Mucosa of rectum (tissue), 2 donors: ENCODE data around the gene NAA10.
A peak's percentile ranks its signal among the peaks of the same experiment; 100 is the strongest.

Source experiments
- H3K27ac ChIP-seq, 2 donors: one replicate each; pipeline ENCODE4 v1.7.0; 2013; ENCODE audit warnings: inconsistent platforms in 2 of 2, low read depth in 2 of 2, low read length in 2 of 2
- H3K27me3 ChIP-seq, 2 donors: one replicate each; pipeline ENCODE4 v1.7.0; 2013; ENCODE audit warnings: low read length in 2 of 2; ENCODE audit not compliant: control insufficient read depth in 2 of 2, insufficient read depth in 2 of 2
- H3K36me3 ChIP-seq, 2 donors: one replicate each; pipeline ENCODE4 v1.7.0; 2013; ENCODE audit warnings: low read length in 2 of 2; ENCODE audit not compliant: control insufficient read depth in 2 of 2, insufficient read depth in 2 of 2
- H3K4me1 ChIP-seq, 2 donors: one replicate each; pipeline ENCODE4 v1.7.0; 2013; ENCODE audit warnings: low read length in 2 of 2, mild to moderate bottlenecking in 1 of 2; ENCODE audit not compliant: control insufficient read depth in 2 of 2, insufficient read depth in 2 of 2
- H3K4me3 ChIP-seq, 2 donors: one replicate each; pipeline ENCODE4 v1.7.0; 2013; ENCODE audit warnings: low read length in 2 of 2
- H3K9ac ChIP-seq, 2 donors: one replicate each; pipeline ENCODE4 v1.7.0; 2013; ENCODE audit warnings: low read length in 2 of 2, low read depth in 1 of 2, mild to moderate bottlenecking in 1 of 2
- H3K9me3 ChIP-seq, 2 donors: one replicate each; pipeline ENCODE4 v1.7.0; 2013; ENCODE audit warnings: low read length in 2 of 2; ENCODE audit not compliant: control insufficient read depth in 2 of 2
- donor health status: healthy.
- donor health status: Normal muscosa, but diverticular disease.

NAA10 gene

DNA sequence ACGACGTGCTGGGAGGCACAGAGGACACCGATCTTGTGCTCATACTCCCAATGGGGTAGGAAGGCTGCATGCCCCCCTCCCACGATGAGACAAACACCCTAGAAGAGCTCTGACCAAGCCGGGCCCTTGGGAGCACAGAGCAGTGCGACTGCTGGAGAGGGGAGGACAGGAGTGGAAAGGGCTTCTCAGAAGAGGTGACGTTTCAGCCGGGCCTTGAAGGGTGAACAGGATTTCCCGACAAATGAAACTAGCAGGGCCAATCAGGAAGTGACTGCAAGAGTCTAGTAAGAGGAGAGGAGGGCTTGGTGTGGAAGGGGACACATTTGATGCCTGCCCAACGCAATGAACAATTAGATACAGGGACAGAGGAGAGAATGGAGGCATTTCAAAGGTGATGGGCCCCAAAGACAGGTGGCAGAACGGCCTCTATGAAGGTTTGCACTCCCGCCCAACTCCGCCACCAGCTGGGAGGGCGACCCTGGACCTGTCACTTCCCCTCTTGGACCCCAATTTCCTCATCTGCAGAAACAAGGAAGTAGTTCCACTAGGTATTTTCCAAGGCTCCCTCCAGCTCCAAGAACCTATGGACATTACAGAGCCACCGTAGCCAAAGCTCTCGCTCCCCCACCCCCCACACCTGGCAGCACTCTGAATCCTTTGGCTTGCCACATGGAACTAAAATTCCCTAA lies 32.8 kb upstream of the NAA10 start:
- peak overlapping the region; percentile 34 to 100 for H3K27ac ChIP-seq
- peak overlapping the region in 1 of 2 donors; percentile 56 for H3K4me3 ChIP-seq
- peaks cover 25 to 36% of the 10 kb centered on the region in 2 donors for H3K4me1 ChIP-seq
- no peaks in the 10 kb centered on the region for H3K9me3 ChIP-seq
- no peak overlapping the region for H3K9ac ChIP-seq
- no peaks in the 10 kb centered on the region for H3K27me3 ChIP-seq
- H3K36me3 ChIP-seq = peaks cover 0 to 10% of the 10 kb centered on the region in 2 donors

DNA sequence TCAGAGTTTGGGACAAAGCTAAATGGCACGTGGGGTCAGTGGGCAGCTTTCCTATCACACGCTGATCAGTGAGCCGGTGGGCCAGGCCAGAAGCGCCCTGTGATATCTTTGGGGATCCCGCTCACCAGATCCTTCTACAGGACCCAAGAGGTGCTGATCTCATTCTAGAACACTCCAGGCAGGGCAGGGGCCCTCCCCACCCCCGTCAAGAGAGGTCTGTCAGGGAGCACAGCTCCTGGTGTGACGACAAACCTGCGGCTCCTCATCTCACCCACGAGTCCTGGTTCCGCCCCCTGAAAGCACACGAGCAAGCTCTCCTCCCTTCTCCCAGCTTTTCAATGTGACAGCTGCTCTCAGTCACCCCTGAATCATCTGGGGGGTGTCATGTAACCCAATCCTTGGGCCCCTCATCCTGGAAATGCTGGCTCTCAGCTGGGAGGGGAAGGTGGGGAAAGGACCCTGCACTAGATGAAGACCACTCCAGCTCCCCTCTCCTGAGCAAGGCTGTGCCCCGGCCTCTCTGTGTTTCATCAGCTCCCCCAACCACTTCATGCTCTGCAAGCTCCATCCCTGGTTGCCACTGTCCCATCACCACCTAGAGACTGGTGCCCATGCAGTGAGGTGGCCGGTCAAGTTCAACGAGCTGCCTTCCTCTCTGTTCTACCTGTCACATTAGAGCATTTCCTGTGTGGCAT lies 32.2 kb upstream of the NAA10 start:
- Histone ChIP-seq H3K36me3 (peaks cover 4 to 17% of the 10 kb centered on the region in 2 donors), H3K4me1 (peaks cover 25 to 36% of the 10 kb centered on the region in 2 donors), H3K9ac (no peak overlapping the region), H3K4me3 (peak overlapping the region in 1 of 2 donors; percentile 28), H3K27ac (peak overlapping the region; percentile 2 to 100), H3K27me3 (no peaks in the 10 kb centered on the region), H3K9me3 (no peaks in the 10 kb centered on the region)

DNA sequence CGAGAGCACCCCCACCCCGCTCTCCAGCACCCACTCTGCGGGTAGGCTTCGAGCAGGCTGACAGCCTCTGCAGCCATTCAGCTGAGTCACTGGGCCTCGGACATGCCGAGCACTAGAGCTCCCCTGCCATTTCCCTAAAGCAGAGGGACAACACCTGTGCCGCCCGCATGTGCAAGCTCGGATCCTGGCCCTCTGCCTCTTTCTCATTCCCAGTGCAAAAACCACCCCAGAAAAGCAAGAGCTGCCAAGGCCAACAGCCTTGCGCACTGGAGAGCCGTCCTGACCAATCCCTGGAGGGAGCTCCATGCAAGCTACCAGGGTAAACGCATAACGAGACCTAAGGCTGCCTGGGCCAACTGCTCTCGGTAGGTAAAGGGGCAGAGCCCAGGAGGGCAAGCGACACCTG lies 31.4 kb upstream of the NAA10 start:
- peak overlapping the region in 1 of 2 donors; percentile 100 for H3K27ac ChIP-seq
- H3K9me3 ChIP-seq = no peaks in the 10 kb centered on the region

GRCh38 chrX:153965406-153965805 lies 30.6 kb upstream of the NAA10 start:
- no peaks in the 10 kb centered on the region for H3K27me3 ChIP-seq
- H3K9ac ChIP-seq = no peak overlapping the region
- peaks cover 25 to 31% of the 10 kb centered on the region in 2 donors for H3K4me1 ChIP-seq
- no peak overlapping the region for H3K4me3 ChIP-seq
- H3K27ac ChIP-seq = no peak overlapping the region
- no peaks in the 10 kb centered on the region for H3K9me3 ChIP-seq
- peaks cover 6 to 30% of the 10 kb centered on the region in 2 donors for H3K36me3 ChIP-seq

More for the DNA sequence above, 31.4 kb upstream of the NAA10 start:
- Histone ChIP-seq H3K4me3 (no peak overlapping the region), H3K4me1 (peaks cover 25 to 36% of the 10 kb centered on the region in 2 donors), H3K27me3 (no peaks in the 10 kb centered on the region), H3K36me3 (peaks cover 6 to 23% of the 10 kb centered on the region in 2 donors), H3K9ac (no peak overlapping the region)

GRCh38 chrX:153964105-153964504 lies 29.3 kb upstream of the NAA10 start:
- Histone ChIP-seq H3K36me3 (peaks cover 17 to 43% of the 10 kb centered on the region in 2 donors), H3K9me3 (no peaks in the 10 kb centered on the region), H3K4me3 (no peak overlapping the region), H3K27me3 (no peaks in the 10 kb centered on the region), H3K27ac (no peak overlapping the region), H3K9ac (no peak overlapping the region), H3K4me1 (peaks cover 20 to 23% of the 10 kb centered on the region in 2 donors)

DNA sequence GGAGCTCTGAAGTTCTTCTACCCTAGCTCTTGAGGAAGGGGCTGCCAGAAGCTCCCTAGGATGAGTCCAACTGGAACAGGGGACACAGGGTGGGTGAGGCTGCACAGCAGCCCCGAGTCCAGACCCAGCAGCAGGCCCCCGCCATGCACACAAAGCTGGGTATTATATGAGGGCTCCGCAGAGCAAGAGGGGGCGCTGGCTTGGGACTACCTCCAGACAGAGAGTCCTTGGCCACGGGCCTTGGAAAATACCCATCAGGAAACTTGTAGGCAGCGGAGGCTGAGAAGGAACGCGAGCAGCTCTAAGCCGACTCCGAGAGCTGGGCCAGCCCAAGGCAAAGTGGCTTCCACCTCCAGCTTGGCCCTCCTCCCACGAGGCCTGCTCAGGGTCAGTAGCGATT lies 28.7 kb upstream of the NAA10 start:
- H3K9me3 ChIP-seq = no peaks in the 10 kb centered on the region
- peaks cover 22 to 48% of the 10 kb centered on the region in 2 donors for H3K36me3 ChIP-seq
- H3K9ac ChIP-seq = no peak overlapping the region
- peaks cover 14 to 18% of the 10 kb centered on the region in 2 donors for H3K4me1 ChIP-seq
- H3K4me3 ChIP-seq = no peak overlapping the region
- H3K27me3 ChIP-seq = no peaks in the 10 kb centered on the region
- H3K27ac ChIP-seq = no peak overlapping the region

- H3K4me3 ChIP-seq = no peak overlapping the region
- H3K27me3 ChIP-seq = no peaks in the 10 kb centered on the region
- no peak overlapping the region for H3K9ac ChIP-seq
- H3K36me3 ChIP-seq = peaks cover 38 to 69% of the 10 kb centered on the region in 2 donors
- no peak overlapping the region for H3K27ac ChIP-seq
- H3K4me1 ChIP-seq = peaks cover 0 to 2% of the 10 kb centered on the region in 2 donors
- H3K9me3 ChIP-seq = no peaks in the 10 kb centered on the region
Observed at GRCh38 chrX:153961292-153961691, 26.5 kb upstream of the NAA10 start.

- no peaks in the 10 kb centered on the region for H3K27me3 ChIP-seq
- no peaks in the 10 kb centered on the region for H3K9me3 ChIP-seq
- H3K4me1 ChIP-seq = no peaks in the 10 kb centered on the region
- H3K27ac ChIP-seq = no peak overlapping the region
- H3K36me3 ChIP-seq = peaks cover 43 to 74% of the 10 kb centered on the region in 2 donors
- no peak overlapping the region for H3K9ac ChIP-seq
- H3K4me3 ChIP-seq = no peak overlapping the region
Observed at GRCh38 chrX:153960786-153961185, 25.9 kb upstream of the NAA10 start.

DNA sequence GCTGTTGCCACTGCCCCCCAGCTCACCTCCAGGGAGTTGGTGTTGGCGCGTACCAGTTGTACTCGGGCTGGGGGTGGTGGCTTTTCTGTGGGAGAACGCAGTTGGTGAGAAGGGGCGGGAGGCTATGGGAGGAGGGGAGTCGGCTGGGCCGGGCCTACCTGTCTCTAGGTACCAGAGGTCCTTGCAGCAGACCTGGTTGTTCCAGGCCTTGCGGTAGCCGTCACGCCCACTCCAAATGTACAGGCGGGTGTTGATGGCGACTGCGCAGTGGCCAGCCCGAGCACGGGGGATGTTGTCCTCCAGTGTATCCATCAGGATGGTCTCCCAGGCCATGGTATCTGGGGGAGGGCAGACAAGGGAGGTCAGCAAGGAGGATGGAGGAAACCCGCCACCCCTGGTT lies 25.2 kb upstream of the NAA10 start:
- Histone ChIP-seq H3K27ac (no peak overlapping the region), H3K9me3 (no peaks in the 10 kb centered on the region), H3K27me3 (no peaks in the 10 kb centered on the region), H3K9ac (no peak overlapping the region), H3K36me3 (peaks cover 47 to 80% of the 10 kb centered on the region in 2 donors), H3K4me1 (no peaks in the 10 kb centered on the region), H3K4me3 (no peak overlapping the region)

GRCh38 chrX:153959649-153960048 lies 24.8 kb upstream of the NAA10 start:
- no peak overlapping the region for H3K9ac ChIP-seq
- H3K27ac ChIP-seq = no peak overlapping the region
- H3K4me3 ChIP-seq = no peak overlapping the region
- H3K27me3 ChIP-seq = no peaks in the 10 kb centered on the region
- H3K4me1 ChIP-seq = no peaks in the 10 kb centered on the region
- H3K36me3 ChIP-seq = peaks cover 47 to 81% of the 10 kb centered on the region in 2 donors
- H3K9me3 ChIP-seq = no peaks in the 10 kb centered on the region
